Activated naive CD4-positive, alpha-beta T cell treated with anti-CD3 and anti-CD28 coated beads, Interleukin-2, amount 50 U/mL, for 72 hours (primary cell): ENCODE data around the gene COL18A1. TPM values are rescaled to one million over a fixed set of nuclear protein-coding genes. Genes with fewer than 3 reads are reported as not detected.

ENCODE experiments used
- ATAC-seq, 2 donors: fragments of 150-1000 bp; cut with Tn5 transposase; 2 replicates each; pipeline ENCODE4 v1.10.0; 2021; ENCODE audit warnings: mild to moderate bottlenecking in 2 of 2, moderate library complexity in 2 of 2
- DNase-seq, 2 donors: peaks; one replicate each; pipeline ENCODE4 v3.0.0; 2021 to 2022; ENCODE audit warnings: low spot score in 2 of 2
- H3K27ac Mint-ChIP-seq, 2 donors: one replicate each; pipeline ENCODE4 v1.8.0; 2022; ENCODE audit warnings: mild to moderate bottlenecking in 2 of 2, mixed read lengths in 2 of 2
- H3K36me3 Mint-ChIP-seq, 2 donors: one replicate each; pipeline ENCODE4 v1.8.0; 2022; ENCODE audit warnings: mixed read lengths in 2 of 2
- H3K9me3 Mint-ChIP-seq, 2 donors: one replicate each; pipeline ENCODE4 v1.8.0; 2022; ENCODE audit warnings: mixed read lengths in 2 of 2
- total RNA-seq, 2 donors: library from RNA; stranded (reverse); gene quantifications; one replicate each; pipeline ENCODE4 v1.2.3, GENCODE V29; 2022

COL18A1 gene
- total RNA-seq, 2 donors from 2014 or later: 4.3 to 22.3 TPM

- no peak for DNase-seq
- Mint-ChIP-seq H3K36me3 (peaks cover 3 to 6% of the 10 kb centered on the region in 2 donors), H3K27ac (no peak overlapping the region), H3K9me3 (peaks cover 0 to 4% of the 10 kb centered on the region in 2 donors)
- ATAC-seq: no peak
Measured at GRCh38 chr21:45488931-45489721, 84.2 kb downstream of the COL18A1 start.

- no peak for ATAC-seq
- no peak for DNase-seq
- H3K36me3 Mint-ChIP-seq: peaks cover 0 to 1% of the 10 kb centered on the region in 2 donors
- H3K9me3 Mint-ChIP-seq: no peaks in the 10 kb centered on the region
- H3K27ac Mint-ChIP-seq: no peak overlapping the region
Measured at GRCh38 chr21:45489722-45489982, 84.7 kb downstream of the COL18A1 start.

GRCh38 chr21:45490049-45490731 lies 85.2 kb downstream of the COL18A1 start:
- no peak overlapping the region for H3K27ac Mint-ChIP-seq
- DNase-seq: no peak
- ATAC-seq: no peak
- no peaks in the 10 kb centered on the region for H3K9me3 Mint-ChIP-seq
- no peaks in the 10 kb centered on the region for H3K36me3 Mint-ChIP-seq

GRCh38 chr21:45491056-45491455 lies 86.1 kb downstream of the COL18A1 start:
- H3K36me3 Mint-ChIP-seq: no peaks in the 10 kb centered on the region
- H3K27ac Mint-ChIP-seq: no peak overlapping the region
- DNase-seq (no peak), ATAC-seq (no peak)
- H3K9me3 Mint-ChIP-seq: no peaks in the 10 kb centered on the region

- no peaks in the 10 kb centered on the region for H3K9me3 Mint-ChIP-seq
- ATAC-seq: no peak
- H3K27ac Mint-ChIP-seq: no peak overlapping the region
- DNase-seq: no peak
- H3K36me3 Mint-ChIP-seq: no peaks in the 10 kb centered on the region
Measured at GRCh38 chr21:45491623-45492022, 86.7 kb downstream of the COL18A1 start.

- Mint-ChIP-seq H3K9me3 (no peaks in the 10 kb centered on the region), H3K27ac (no peak overlapping the region), H3K36me3 (no peaks in the 10 kb centered on the region)
- no peak for DNase-seq
- ATAC-seq: no peak
Measured at GRCh38 chr21:45492765-45493164, 87.8 kb downstream of the COL18A1 start.

GRCh38 chr21:45493401-45494001 lies 88.5 kb downstream of the COL18A1 start:
- DNase-seq: no peak
- ATAC-seq: no peak
- Mint-ChIP-seq H3K27ac (no peak overlapping the region), H3K36me3 (no peaks in the 10 kb centered on the region), H3K9me3 (no peaks in the 10 kb centered on the region)

GRCh38 chr21:45494135-45494850 lies 89.3 kb downstream of the COL18A1 start:
- Mint-ChIP-seq H3K27ac (no peak overlapping the region), H3K36me3 (peaks cover 0 to 7% of the 10 kb centered on the region in 2 donors), H3K9me3 (no peaks in the 10 kb centered on the region)
- no peak for ATAC-seq
- no peak for DNase-seq

GRCh38 chr21:45494851-45495680 lies 90.1 kb downstream of the COL18A1 start:
- H3K27ac Mint-ChIP-seq: no peak overlapping the region
- H3K36me3 Mint-ChIP-seq: peaks cover 0 to 14% of the 10 kb centered on the region in 2 donors
- ATAC-seq: no peak
- no peak for DNase-seq
- peaks cover 0 to 7% of the 10 kb centered on the region in 2 donors for H3K9me3 Mint-ChIP-seq

- DNase-seq: peak in 1 of 2 donors; percentile 48
- Mint-ChIP-seq H3K27ac (no peak overlapping the region), H3K9me3 (peaks cover 0 to 7% of the 10 kb centered on the region in 2 donors), H3K36me3 (peaks cover 0 to 14% of the 10 kb centered on the region in 2 donors)
- no peak for ATAC-seq
Measured at GRCh38 chr21:45496151-45496967, 91.4 kb downstream of the COL18A1 start.

GRCh38 chr21:45496968-45497845 lies 92.2 kb downstream of the COL18A1 start:
- ATAC-seq (no peak), DNase-seq (peak in 1 of 2 donors; percentile 43)
- H3K27ac Mint-ChIP-seq: no peak overlapping the region
- peaks cover 0 to 7% of the 10 kb centered on the region in 2 donors for H3K9me3 Mint-ChIP-seq
- peaks cover 0 to 14% of the 10 kb centered on the region in 2 donors for H3K36me3 Mint-ChIP-seq

- peak in 1 of 2 donors; percentile 37 for DNase-seq
- H3K36me3 Mint-ChIP-seq: peaks cover 0 to 14% of the 10 kb centered on the region in 2 donors
- ATAC-seq: no peak
- H3K9me3 Mint-ChIP-seq: peaks cover 0 to 7% of the 10 kb centered on the region in 2 donors
- no peak overlapping the region for H3K27ac Mint-ChIP-seq
Measured at GRCh38 chr21:45497846-45498645, 93.1 kb downstream of the COL18A1 start.

GRCh38 chr21:45498646-45499000 lies 93.7 kb downstream of the COL18A1 start:
- peak in 1 of 2 donors; percentile 23 for DNase-seq
- ATAC-seq: no peak
- no peak overlapping the region for H3K27ac Mint-ChIP-seq
- H3K9me3 Mint-ChIP-seq: peaks cover 0 to 7% of the 10 kb centered on the region in 2 donors
- peaks cover 0 to 14% of the 10 kb centered on the region in 2 donors for H3K36me3 Mint-ChIP-seq

GRCh38 chr21:45499201-45499750 lies 94.3 kb downstream of the COL18A1 start:
- Mint-ChIP-seq H3K36me3 (peaks cover 0 to 14% of the 10 kb centered on the region in 2 donors), H3K27ac (peak overlapping the region in 1 of 2 donors; percentile 72), H3K9me3 (peaks cover 0 to 7% of the 10 kb centered on the region in 2 donors)
- ATAC-seq (no peak), DNase-seq (peak in 1 of 2 donors; percentile 38)
